GM23338 (cell line): ENCODE measurements around the gene PTP4A1.

ENCODE experiments used
- CREB1 ChIP-seq: fragments of 250-450 bp; sonication (Bioruptor Pico); IDR thresholded peaks from 2 replicates; pipeline ENCODE4 v1.5.0; 2020; ENCODE audit warnings: low read depth, mild to moderate bottlenecking, moderate library complexity
- CTCF ChIP-seq, 2 experiments: fragments of 200-600 bp in 1 of 2; sonication (generic) in 1 of 2; conservative IDR thresholded peaks; 2 replicates each; pipeline versions ENCODE4 v1.5.1 to v1.6.1; 2016 to 2017; ENCODE audit warnings: antibody characterized with exemption in 2 of 2, low read depth in 2 of 2, mild to moderate bottlenecking in 2 of 2, moderate library complexity in 1 of 2
- EZH2 ChIP-seq: fragments of 200-600 bp; sonication (generic); IDR thresholded peaks from one replicate; pipeline ENCODE4 v1.8.0; 2017; ENCODE audit warnings: antibody characterized with exemption, mild to moderate bottlenecking, low read depth; ENCODE audit not compliant: unreplicated experiment
- EZH2phosphoT487 ChIP-seq: fragments of 200-600 bp; sonication (generic); IDR thresholded peaks from one replicate; pipeline ENCODE4 v1.8.1; 2018; ENCODE audit warnings: antibody characterized with exemption; ENCODE audit not compliant: unreplicated experiment
- POLR2AphosphoS5 ChIP-seq: IDR thresholded peaks from 2 replicates; pipeline ENCODE4 v1.6.1; 2016; ENCODE audit warnings: antibody characterized with exemption, low read depth

DNA sequence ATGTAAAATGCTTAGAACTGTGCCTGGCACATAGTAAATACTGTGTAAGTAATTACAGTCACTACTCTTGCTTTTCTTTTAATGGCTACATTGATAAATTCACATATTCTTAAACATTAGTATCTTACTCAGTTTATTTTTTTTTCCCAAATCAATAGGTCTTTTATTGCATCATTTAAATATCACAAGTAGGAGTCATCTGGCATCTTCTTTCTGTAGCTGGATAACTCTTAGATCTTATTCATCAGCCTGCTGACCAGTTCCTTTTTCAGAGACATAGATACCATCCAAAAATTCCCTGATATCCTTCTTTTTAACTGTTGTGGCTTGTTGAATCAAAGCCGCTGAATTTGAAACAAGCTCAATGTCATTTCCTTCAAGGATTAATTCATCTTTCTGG lies 43.3 kb downstream of the PTP4A1 start:
- TF ChIP-seq EZH2phosphoT487 (no peak), CTCF (conservative IDR thresholded peaks at IDR 0.05; ENCODE audit: low read depth in 2 of 2) (no peak), POLR2AphosphoS5 (no peak), EZH2 (no peak), CREB1 (CRISPR knock-in tag) (no peak)
